Retinal pigment epithelial cell (primary cell): ENCODE data around the gene OPRL1.

Experiments used
- DNase-seq: peaks from one replicate; pipeline ENCODE4 v3.0.0-alpha.2; 2010; ENCODE audit warnings: low read depth
- H3K4me3 ChIP-seq: 2 replicates; pipeline ENCODE4 v1.5.1; 2011; ENCODE audit warnings: mild to moderate bottlenecking, low read length, control low read depth, moderate library complexity
- TF ChIP-seq, protein P1 (sequence below): conservative IDR thresholded peaks from 2 replicates; pipeline ENCODE4 v1.5.1; 2011; ENCODE audit warnings: low read depth, low read length, control low read depth, inconsistent platforms

The OPRL1 gene

DNA sequence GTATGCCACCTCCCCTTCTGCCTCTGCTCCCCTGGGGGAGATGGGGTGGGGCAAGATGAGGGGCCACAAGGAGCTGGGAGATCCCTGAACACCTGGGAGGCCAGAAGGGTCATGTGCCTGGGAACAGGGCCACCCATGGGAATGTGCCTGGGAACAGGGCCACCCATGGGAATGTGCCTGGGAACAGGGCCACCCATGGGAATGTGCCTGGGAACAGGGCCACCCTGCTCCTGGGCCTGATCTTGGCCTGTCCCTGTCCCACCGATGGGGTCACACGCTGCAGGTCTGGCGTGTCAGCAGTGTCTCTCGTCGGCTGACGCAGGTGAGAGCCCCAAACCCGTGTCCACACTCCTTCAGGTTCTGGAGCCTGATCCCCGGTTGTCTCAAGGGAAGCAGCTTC, 4.9 kb upstream of the OPRL1 start:
- no peak for DNase-seq
- TF ChIP-seq, protein P1, sequence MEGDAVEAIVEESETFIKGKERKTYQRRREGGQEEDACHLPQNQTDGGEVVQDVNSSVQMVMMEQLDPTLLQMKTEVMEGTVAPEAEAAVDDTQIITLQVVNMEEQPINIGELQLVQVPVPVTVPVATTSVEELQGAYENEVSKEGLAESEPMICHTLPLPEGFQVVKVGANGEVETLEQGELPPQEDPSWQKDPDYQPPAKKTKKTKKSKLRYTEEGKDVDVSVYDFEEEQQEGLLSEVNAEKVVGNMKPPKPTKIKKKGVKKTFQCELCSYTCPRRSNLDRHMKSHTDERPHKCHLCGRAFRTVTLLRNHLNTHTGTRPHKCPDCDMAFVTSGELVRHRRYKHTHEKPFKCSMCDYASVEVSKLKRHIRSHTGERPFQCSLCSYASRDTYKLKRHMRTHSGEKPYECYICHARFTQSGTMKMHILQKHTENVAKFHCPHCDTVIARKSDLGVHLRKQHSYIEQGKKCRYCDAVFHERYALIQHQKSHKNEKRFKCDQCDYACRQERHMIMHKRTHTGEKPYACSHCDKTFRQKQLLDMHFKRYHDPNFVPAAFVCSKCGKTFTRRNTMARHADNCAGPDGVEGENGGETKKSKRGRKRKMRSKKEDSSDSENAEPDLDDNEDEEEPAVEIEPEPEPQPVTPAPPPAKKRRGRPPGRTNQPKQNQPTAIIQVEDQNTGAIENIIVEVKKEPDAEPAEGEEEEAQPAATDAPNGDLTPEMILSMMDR: no peak
- no peak overlapping the region for H3K4me3 ChIP-seq

DNA sequence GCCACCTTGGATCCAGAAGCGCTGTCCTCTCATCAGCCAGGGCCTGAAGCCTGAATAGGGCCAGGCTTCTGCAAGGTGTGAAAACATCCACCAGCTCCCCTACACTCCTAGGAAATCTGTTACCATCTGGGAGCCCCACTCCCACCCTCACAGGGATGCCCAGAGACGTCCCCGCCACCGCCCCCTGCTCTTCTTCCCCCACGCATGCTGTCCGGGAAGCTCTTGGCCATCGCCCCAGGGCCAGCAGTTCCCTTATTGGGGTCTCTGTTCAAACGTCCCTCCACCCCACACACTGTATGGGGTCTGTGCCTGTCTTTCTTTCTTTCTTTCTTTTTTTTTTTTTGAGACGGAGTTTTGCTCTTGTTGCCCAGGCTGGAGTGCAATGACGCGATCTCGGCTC, 4.3 kb upstream of the OPRL1 start:
- DNase-seq: no peak
- TF ChIP-seq, protein P1: no peak
- no peak overlapping the region for H3K4me3 ChIP-seq

DNA sequence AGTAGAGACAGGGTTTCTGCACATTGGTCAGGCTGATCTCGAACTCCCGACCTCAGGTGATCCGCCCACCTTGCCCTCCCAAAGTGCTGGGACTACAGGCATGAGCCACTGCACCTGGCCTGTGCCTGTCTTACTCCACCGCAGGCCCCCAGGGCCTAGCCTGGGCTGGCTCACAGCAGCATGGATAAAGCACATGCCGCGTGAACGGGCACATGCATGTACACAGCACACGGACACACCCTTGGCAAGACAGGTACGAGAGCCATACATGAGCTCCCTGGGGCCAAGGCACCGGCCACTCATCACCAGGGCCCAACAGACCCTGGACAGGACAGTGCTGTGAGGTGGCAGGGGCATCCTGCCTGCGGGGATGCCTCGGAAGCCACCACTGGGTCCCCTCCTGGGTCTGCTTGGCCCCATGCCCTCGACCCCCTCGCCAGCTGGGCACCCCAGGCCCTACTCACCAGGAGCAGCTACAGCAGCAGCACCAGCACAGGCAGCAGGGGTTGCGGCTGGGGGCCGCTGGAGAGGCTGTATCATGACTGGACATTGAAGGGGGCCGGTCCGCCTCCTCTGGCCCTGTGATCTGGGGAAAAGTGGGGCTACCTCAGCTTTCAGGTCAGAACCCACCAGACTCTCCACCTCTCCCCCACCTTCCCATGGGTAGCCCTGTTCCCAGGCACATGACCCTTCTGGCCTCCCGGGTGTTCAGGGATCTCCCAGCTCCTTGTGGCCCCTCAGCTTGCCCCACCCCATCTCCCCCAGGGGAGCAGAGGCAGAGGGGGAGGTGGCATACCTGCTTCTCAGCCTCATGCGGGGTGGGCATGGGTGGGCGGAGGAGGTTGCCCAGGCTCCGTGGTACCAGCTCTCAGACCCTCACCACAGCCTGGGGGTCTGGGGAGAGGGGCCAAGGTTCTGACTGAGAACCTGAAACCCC, 3.6 kb upstream of the OPRL1 start:
- no peak overlapping the region for H3K4me3 ChIP-seq
- DNase-seq: no peak
- TF ChIP-seq, protein P1: no peak

DNA sequence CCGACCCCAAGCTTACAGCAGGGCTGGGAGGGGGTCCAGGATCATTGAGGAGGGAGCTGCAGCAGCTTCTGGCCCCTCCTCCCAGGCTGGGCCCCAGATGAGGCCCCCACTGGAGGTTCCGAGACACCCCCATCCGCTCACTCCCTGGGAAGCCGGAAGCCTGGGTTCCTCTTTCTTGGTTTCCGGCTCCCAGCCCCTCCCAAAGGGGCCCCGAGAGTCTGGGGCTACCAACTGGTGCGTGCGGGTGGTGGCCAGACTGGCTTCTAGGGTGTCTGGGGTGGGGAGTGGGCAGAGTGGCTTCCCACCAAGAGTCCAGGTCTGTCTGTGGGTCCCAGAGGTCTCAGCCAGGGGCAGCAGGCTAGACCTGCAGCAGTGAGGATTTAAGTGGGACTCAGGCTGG, 2.8 kb upstream of the OPRL1 start:
- DNase-seq: no peak
- TF ChIP-seq, protein P1: no peak
- no peak overlapping the region for H3K4me3 ChIP-seq

DNA sequence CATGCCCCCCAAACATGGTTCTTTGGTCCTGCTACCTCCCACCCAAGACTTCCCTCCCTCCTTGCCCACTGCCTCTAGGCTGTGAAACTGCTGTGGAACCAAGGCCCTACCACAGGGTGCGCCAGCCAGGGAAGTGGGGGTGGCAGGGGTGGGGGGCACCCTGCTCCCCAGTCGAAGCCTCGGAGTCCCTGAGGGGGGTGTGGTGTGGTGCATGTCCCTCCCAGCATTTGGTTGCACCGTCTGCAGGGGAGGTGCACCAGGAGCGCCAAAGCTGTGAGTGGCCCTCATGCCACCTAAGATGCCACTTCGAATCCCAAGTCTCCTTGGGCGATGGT, 2.4 kb upstream of the OPRL1 start:
- H3K4me3 ChIP-seq: no peak overlapping the region
- TF ChIP-seq, protein P1: no peak
- DNase-seq: no peak

DNA sequence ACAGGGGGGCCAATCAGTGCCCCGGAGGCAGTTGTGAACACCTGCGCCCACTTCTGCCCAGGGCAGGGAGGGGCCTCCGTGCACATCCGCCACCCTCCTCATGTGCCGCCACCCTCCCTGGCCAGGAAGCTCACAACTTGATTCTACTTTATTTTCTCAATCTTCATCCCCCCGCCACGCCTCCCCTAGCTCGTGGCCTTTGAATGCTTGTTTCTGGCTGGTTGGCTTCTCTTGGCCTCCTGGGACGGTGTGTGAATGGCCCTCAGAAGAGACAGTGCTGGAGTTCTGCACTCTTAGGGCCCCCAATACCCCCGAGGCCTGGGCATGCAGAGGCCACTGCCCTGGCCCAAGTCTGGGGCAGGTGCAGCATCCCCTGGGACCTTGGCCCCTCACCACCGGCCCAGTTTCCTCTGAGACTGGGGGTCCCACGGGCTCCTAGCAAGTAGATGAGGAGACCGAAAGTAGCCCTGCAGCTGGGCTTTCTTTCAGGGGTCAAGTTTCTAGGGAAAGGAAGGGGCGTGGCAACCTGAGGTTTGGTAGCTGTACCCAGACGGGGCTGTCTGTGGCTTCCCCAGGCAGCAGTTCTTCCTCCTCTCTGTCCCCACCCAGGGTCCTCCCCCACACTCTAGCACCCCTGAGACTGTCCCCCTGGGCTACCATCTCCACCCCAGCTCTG, 1.9 kb upstream of the OPRL1 start:
- TF ChIP-seq, protein P1: no peak
- DNase-seq: no peak
- H3K4me3 ChIP-seq: no peak overlapping the region

DNA sequence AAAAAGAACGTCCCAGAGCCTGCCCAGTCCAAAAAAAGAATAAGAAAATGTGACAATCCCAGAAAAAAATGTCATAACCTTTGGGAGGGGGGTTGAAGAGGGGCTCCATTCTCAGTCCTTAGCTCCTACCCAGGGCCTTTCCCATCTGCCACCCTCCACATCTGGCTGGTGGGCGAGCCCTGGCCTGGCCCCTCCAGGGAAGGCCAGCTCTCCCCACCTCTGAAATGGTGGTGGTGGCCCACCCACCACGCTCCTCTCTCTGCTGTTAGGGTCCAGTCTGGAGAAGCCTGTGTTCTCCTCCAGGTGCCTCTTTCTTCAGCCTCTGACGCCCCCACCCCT, 979 bp upstream of the OPRL1 start:
- no peak for DNase-seq
- peak overlapping the region; percentile 57 for H3K4me3 ChIP-seq
- TF ChIP-seq, protein P1: no peak
